Measurements from ENCODE around the gene RAB11B.

The RAB11B gene

DNA sequence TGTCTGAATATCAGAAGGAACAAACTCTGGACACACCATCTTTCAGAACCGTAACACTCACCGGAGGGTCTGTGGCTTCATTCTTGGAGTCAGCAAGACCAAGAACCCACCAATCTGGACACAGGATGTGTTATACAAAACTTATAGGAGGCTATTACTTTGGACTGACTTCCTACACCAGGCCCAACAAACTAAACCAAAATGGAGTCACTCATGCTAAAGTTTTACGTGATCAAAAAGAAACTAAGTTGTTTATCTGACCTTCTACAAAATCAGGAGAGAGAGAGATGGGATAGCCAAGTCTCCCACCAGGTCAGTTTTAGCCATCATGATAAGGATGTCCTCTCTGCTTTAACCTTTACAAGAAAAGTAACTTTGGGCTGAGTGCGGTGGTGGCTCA is 3.2 kb upstream of the RAB11B start:
- H3K9ac ChIP-seq (ENCODE audit: low read length): no peak overlapping the region
- H3K4me3 ChIP-seq (ENCODE audit: low read depth, low read length): no peak overlapping the region
- no peak overlapping the region for H3K27ac ChIP-seq (ENCODE audit: low read depth, low read length)
- peaks cover 11% of the 10 kb centered on the region for H3K4me1 ChIP-seq (ENCODE audit: control insufficient read depth, insufficient read depth, low read length)
- H3K27me3 ChIP-seq (ENCODE audit: control insufficient read depth, insufficient read depth, low read length): no peaks in the 10 kb centered on the region
- H3K9me3 ChIP-seq (ENCODE audit: control insufficient read depth, insufficient read depth, low read depth, low read length): peaks cover 12% of the 10 kb centered on the region; the same call in 1 of the 2 replicates
- H3K36me3 ChIP-seq (ENCODE audit: control insufficient read depth, insufficient read depth, low read length): peaks cover 3% of the 10 kb centered on the region; the same call in 1 of the 2 replicates

DNA sequence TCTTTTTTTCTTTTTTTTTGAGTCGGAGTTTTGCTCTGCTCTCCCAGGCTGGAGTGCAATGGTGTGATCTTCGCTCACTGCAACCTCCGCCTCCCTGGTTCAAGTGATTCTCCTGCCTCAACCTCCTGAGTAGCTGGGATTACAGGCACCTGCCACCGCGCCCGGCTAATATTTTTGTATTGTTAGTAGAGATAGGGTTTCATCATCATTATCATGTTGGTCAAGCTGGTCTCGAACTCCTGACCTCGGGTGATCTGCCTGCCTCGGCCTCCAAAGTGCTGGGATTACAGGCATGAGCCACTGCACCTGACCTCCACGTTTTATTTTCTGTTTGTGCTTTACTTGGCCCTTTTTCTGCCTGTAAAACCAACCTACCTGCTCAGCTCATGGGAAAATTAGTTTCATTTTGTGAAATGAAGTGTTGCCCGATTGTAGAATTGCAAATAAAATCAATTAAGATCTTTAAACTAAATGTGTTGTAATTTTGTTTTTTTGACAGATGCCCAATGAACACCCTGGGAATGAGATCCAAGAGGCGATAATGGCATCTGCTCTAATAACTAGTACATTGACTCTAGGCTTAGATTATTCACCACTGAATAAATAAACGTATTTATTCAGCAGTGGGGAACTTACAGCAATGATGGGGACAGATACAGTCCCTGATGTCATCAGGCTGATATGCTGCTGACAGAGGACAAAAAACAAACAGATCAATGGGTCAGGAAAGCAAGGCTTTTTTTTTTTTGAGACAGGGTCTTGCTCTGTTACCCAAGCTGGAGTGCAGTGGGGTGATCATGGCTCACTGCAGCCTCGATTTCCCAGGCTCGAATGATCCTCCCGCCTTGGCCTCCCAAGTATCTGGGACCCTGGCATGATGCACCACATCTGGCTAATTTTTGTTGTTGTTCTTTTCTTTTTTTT is 2.2 kb upstream of the RAB11B start:
- H3K9ac ChIP-seq (ENCODE audit: low read length): no peak overlapping the region

DNA sequence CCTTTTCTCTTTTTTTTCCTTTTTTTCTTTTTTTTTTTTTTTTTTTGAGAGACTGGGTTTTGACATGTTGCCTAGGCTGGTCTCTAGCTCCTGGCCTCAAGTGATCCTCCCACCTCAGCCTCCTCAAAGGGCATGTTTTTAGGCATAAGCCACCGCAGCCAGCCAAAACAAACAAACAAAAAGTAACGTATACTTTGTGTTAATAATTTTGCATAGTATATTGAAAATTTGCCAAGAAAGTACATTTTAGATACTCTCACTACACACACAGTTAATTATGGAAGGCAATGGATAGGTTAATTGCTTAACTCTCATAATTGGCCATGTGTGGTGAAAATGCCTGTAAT is 1.6 kb upstream of the RAB11B start:
- Histone ChIP-seq H3K27ac (ENCODE audit: low read depth, low read length) (no peak overlapping the region), H3K4me1 (ENCODE audit: control insufficient read depth, insufficient read depth, low read length) (peaks cover 11% of the 10 kb centered on the region), H3K9ac (ENCODE audit: low read length) (no peak overlapping the region)

More for the DNA sequence above, 2.2 kb upstream of the RAB11B start:
- Histone ChIP-seq H3K9me3 (ENCODE audit: control insufficient read depth, insufficient read depth, low read depth, low read length) (peaks cover 12% of the 10 kb centered on the region; the same call in 1 of the 2 replicates), H3K27ac (ENCODE audit: low read depth, low read length) (no peak overlapping the region), H3K4me1 (ENCODE audit: control insufficient read depth, insufficient read depth, low read length) (peaks cover 11% of the 10 kb centered on the region), H3K4me3 (ENCODE audit: low read depth, low read length) (no peak overlapping the region), H3K36me3 (ENCODE audit: control insufficient read depth, insufficient read depth, low read length) (peaks cover 3% of the 10 kb centered on the region; the same call in 1 of the 2 replicates), H3K27me3 (ENCODE audit: control insufficient read depth, insufficient read depth, low read length) (no peaks in the 10 kb centered on the region)

DNA sequence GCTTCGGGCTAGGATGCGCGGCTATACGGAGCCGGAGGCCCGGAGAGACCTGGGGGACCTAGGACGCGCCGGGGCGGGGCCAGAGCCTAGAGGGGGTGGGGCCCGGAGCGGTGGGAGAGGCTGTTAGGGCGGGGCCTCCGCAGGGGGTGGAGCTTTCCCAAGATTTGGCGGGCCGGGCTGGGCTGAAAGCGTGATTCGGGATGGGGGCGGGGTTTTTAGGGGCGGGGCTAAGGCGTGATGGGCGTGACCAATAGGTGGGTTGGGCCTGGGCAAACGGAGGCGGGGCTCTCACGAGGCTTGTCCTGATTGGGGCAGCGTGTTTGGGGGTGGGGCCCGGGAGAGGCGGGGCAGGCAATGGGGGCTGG is 439 bp downstream of the RAB11B start:
- H3K4me3 ChIP-seq (ENCODE audit: low read depth, low read length): peak overlapping the region; percentile 89
- H3K27ac ChIP-seq (ENCODE audit: low read depth, low read length): peak overlapping the region; percentile 99

More for the DNA sequence above, 1.6 kb upstream of the RAB11B start:
- Histone ChIP-seq H3K9me3 (ENCODE audit: control insufficient read depth, insufficient read depth, low read depth, low read length) (peaks cover 12% of the 10 kb centered on the region; the same call in 1 of the 2 replicates), H3K27me3 (ENCODE audit: control insufficient read depth, insufficient read depth, low read length) (no peaks in the 10 kb centered on the region), H3K4me3 (ENCODE audit: low read depth, low read length) (no peak overlapping the region), H3K36me3 (ENCODE audit: control insufficient read depth, insufficient read depth, low read length) (peaks cover 3% of the 10 kb centered on the region; the same call in 1 of the 2 replicates)

DNA sequence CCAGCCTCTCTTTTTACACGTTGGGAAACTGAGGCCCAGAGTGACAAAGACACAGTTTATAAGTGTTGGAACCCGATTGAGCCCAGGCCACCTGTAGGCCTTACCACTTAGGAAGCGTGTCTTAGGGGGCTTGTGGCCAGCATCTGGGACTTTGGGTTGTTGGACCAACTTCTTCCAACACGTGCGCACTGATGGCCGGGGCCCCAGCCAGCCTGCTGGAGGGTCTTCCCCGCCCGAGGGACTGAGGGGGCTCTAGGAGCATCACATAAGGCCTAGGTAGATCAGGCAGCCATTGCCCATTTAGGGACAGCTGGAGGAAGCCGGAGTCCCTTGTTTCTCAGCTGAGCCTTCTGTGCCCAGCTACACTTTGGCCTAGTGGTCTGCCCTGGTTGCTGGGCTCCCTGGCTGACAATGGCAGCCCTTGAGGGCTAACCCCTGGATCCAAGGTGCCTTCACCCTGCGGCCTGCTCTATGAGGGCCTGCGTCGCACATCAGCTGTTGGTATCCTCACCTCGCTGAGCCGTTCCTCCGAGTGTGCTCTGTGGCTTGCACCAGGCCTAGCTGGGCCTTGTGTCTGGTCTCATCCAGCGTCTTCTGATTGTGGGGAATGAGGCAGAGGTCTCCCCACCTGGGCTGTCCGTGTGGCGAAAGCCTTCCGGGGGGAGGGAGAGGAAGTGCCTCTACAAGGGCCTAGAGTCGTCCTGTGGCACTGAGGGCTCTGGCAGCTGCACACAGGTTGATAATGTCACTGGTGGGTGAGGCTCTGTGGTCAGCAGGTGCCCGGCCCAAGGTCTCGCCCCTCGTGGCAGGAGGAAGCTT is 1.2 kb downstream of the RAB11B start:
- H3K4me1 ChIP-seq (ENCODE audit: control insufficient read depth, insufficient read depth, low read length): peaks cover 11% of the 10 kb centered on the region
- H3K27me3 ChIP-seq (ENCODE audit: control insufficient read depth, insufficient read depth, low read length): no peaks in the 10 kb centered on the region
- H3K9me3 ChIP-seq (ENCODE audit: control insufficient read depth, insufficient read depth, low read depth, low read length): peaks cover 8% of the 10 kb centered on the region; the same call in 1 of the 2 replicates
- H3K9ac ChIP-seq (ENCODE audit: low read length): no peak overlapping the region
- H3K36me3 ChIP-seq (ENCODE audit: control insufficient read depth, insufficient read depth, low read length): peaks cover 3% of the 10 kb centered on the region; the same call in 1 of the 2 replicates
- peak overlapping the region; percentile 50 for H3K4me3 ChIP-seq (ENCODE audit: low read depth, low read length)
- H3K27ac ChIP-seq (ENCODE audit: low read depth, low read length): no peak overlapping the region

More for the DNA sequence above, 439 bp downstream of the RAB11B start:
- Histone ChIP-seq H3K9ac (ENCODE audit: low read length) (peak overlapping the region; percentile 100), H3K9me3 (ENCODE audit: control insufficient read depth, insufficient read depth, low read depth, low read length) (peaks cover 12% of the 10 kb centered on the region; the same call in 1 of the 2 replicates), H3K27me3 (ENCODE audit: control insufficient read depth, insufficient read depth, low read length) (no peaks in the 10 kb centered on the region), H3K36me3 (ENCODE audit: control insufficient read depth, insufficient read depth, low read length) (peaks cover 3% of the 10 kb centered on the region; the same call in 1 of the 2 replicates), H3K4me1 (ENCODE audit: control insufficient read depth, insufficient read depth, low read length) (peaks cover 11% of the 10 kb centered on the region)

DNA sequence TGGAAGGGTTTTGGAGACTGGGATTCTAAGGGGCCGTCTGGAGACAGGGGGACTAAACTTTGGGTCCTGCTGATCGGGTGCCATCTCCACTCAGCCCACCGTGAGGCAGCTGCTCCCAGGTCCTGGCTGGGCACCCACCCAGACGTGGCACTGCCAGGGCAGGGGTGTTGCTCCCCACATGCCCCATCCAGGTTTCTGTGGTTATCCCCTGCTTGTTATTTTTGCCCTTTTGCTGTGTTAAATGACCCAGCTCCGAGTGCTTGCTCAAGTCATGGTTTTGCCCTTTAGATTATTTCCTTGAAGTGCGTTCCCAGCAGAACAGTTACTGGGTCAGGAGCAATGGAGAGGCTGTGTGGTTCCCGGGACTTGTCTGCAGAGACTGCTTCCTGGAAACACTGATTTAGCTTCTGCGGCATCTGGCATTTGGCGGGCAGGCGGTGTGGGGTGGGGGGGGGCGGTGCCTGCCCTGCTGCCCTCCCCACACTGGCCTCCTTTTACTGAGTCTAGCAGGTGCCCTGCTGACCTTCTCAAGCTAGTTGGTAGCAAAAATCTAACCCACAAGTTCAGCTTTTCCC is 1.9 kb downstream of the RAB11B start:
- peaks cover under 1% of the 10 kb centered on the region; the same call in 1 of the 2 replicates for H3K9me3 ChIP-seq (ENCODE audit: control insufficient read depth, insufficient read depth, low read depth, low read length)
- peaks cover 14% of the 10 kb centered on the region for H3K4me1 ChIP-seq (ENCODE audit: control insufficient read depth, insufficient read depth, low read length)
- H3K36me3 ChIP-seq (ENCODE audit: control insufficient read depth, insufficient read depth, low read length): no peaks in the 10 kb centered on the region
- H3K9ac ChIP-seq (ENCODE audit: low read length): no peak overlapping the region
- H3K4me3 ChIP-seq (ENCODE audit: low read depth, low read length): no peak overlapping the region
- no peak overlapping the region for H3K27ac ChIP-seq (ENCODE audit: low read depth, low read length)
- no peaks in the 10 kb centered on the region for H3K27me3 ChIP-seq (ENCODE audit: control insufficient read depth, insufficient read depth, low read length)

DNA sequence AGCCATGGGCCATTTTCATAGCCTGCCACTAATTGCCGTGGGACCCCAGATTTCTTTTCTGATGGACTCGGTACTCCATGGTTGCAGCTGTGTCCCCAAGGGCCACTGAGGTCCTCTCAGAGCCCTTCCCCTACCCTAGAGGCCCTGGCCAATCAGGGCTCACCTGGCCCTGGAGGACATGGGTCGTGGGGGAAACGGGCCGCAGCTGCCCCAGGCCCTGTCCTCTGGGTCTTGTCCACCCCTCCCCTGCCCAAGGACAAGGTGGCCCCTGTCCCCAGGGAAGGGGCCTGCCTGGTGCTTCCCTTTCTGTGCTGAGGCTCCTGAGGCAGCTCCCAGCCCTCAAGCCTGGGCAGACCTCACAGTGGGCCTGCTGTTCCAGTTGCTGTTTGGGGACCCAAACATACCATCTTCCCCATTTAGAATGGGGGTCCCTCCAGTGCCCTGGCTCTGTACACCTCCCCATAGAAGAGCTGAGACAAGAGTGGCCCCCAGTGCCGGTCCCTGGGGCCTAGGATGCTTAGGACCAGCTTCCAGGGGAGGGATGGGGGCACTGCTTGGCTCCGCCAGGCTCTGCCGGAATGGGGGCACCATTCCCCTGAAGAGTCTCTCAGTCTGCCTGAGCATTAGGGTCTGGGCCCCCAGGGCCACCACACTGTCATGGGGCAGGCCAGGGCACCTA is 3.2 kb downstream of the RAB11B start:
- Histone ChIP-seq H3K9me3 (ENCODE audit: control insufficient read depth, insufficient read depth, low read depth, low read length) (no peaks in the 10 kb centered on the region), H3K27me3 (ENCODE audit: control insufficient read depth, insufficient read depth, low read length) (no peaks in the 10 kb centered on the region), H3K9ac (ENCODE audit: low read length) (no peak overlapping the region), H3K4me3 (ENCODE audit: low read depth, low read length) (no peak overlapping the region), H3K36me3 (ENCODE audit: control insufficient read depth, insufficient read depth, low read length) (peaks cover 3% of the 10 kb centered on the region; the same call in 1 of the 2 replicates), H3K4me1 (ENCODE audit: control insufficient read depth, insufficient read depth, low read length) (peaks cover 25% of the 10 kb centered on the region), H3K27ac (ENCODE audit: low read depth, low read length) (no peak overlapping the region)

DNA sequence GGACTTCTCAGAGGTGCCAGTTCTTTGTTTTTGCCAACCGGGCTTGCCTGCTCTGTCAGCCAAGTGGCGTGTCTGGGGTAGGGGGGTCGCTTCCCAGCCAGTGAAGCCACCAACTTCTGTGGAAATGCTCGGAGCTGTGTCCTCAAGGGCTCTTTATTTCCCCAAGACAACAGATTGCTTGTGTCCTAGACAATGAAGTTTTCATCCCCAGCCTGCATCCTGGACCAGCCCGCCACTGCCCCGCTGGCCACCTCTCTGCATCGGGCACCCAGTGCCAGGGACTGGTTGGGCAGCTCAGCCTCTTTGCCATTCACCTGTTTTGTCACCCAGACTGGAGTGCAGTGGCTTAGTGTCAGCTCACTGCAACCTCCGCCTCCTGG is 3.7 kb downstream of the RAB11B start:
- Histone ChIP-seq H3K27ac (ENCODE audit: low read depth, low read length) (no peak overlapping the region), H3K27me3 (ENCODE audit: control insufficient read depth, insufficient read depth, low read length) (no peaks in the 10 kb centered on the region), H3K9ac (ENCODE audit: low read length) (no peak overlapping the region), H3K4me1 (ENCODE audit: control insufficient read depth, insufficient read depth, low read length) (peaks cover 27% of the 10 kb centered on the region), H3K4me3 (ENCODE audit: low read depth, low read length) (no peak overlapping the region), H3K36me3 (ENCODE audit: control insufficient read depth, insufficient read depth, low read length) (peaks cover 4% of the 10 kb centered on the region; the same call in 1 of the 2 replicates), H3K9me3 (ENCODE audit: control insufficient read depth, insufficient read depth, low read depth, low read length) (no peaks in the 10 kb centered on the region)

DNA sequence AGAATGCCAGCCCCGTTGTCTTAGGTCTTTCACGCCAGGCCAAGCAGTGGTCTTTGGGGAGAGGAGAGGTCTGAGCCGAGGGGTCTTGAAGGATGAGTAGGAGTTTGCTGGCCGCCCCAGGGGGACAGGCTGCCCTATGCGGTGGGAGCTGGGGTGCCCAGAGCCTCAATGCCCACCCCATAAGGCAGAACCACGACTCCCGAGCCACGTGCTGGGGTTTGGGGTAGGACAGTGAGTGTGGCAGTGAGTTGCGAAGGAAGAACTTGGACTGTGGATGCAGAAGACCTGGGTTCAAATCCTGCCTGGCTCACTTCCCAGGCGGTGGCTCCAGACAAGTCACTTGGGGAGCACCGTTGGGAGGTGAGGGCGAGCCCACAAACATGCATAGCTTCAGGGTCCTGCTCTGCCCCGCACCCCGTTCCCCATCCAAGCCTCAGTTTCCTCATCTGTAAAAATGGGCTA is 5.5 kb downstream of the RAB11B start:
- Histone ChIP-seq H3K9ac (ENCODE audit: low read length) (no peak overlapping the region), H3K27ac (ENCODE audit: low read depth, low read length) (no peak overlapping the region), H3K4me1 (ENCODE audit: control insufficient read depth, insufficient read depth, low read length) (peaks cover 27% of the 10 kb centered on the region), H3K36me3 (ENCODE audit: control insufficient read depth, insufficient read depth, low read length) (peaks cover 15% of the 10 kb centered on the region), H3K4me3 (ENCODE audit: low read depth, low read length) (no peak overlapping the region), H3K9me3 (ENCODE audit: control insufficient read depth, insufficient read depth, low read depth, low read length) (no peaks in the 10 kb centered on the region), H3K27me3 (ENCODE audit: control insufficient read depth, insufficient read depth, low read length) (no peaks in the 10 kb centered on the region)

DNA sequence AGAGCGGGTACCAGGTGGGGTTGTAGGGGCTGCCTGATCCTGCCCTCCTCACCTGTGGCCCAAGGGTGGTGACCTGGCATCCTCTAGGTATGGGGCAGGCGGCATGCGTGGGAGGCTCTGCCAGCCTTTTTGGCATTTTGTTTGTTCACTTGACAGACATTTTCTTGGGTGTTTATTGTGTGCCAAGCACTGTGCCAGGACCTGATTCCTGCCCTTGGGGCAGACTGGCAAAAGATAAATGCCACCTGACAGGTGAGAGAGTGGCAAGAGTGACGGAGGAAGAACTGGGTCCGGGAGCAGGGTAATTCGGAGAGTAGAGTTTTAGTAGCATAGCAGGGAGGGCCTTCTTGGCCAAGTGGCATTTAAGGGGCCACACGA is 6.0 kb downstream of the RAB11B start:
- Histone ChIP-seq H3K9ac (ENCODE audit: low read length) (no peak overlapping the region), H3K9me3 (ENCODE audit: control insufficient read depth, insufficient read depth, low read depth, low read length) (no peaks in the 10 kb centered on the region), H3K27me3 (ENCODE audit: control insufficient read depth, insufficient read depth, low read length) (no peaks in the 10 kb centered on the region), H3K36me3 (ENCODE audit: control insufficient read depth, insufficient read depth, low read length) (peaks cover 15% of the 10 kb centered on the region), H3K4me1 (ENCODE audit: control insufficient read depth, insufficient read depth, low read length) (peaks cover 23% of the 10 kb centered on the region), H3K4me3 (ENCODE audit: low read depth, low read length) (no peak overlapping the region), H3K27ac (ENCODE audit: low read depth, low read length) (no peak overlapping the region)

Data from HUES6 (cell line).